ENCODE measurements around the gene ARNT2.

The ARNT2 gene

DNA sequence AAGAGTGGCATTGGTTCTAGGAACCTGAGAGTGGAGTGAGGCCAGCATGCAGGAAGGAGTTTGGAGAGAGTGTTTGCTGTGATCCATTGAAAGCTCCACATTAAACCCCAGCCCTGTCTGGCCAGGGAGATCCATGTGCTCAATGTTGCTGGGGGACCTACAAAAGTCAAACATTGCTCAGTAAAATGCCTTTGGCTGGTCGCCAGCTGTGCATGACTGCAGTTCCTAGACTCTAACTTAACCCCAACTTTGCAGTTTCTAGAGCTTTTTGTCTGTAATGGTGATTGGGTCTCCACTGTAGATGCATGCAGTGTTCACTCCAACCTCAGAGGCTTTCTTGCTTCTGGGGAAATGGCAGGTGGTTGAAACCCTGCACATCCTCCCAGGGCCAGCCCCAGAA, 191.2 kb downstream of the ARNT2 start:
- DNase-seq (ENCODE audit: low read depth): no peak

DNA sequence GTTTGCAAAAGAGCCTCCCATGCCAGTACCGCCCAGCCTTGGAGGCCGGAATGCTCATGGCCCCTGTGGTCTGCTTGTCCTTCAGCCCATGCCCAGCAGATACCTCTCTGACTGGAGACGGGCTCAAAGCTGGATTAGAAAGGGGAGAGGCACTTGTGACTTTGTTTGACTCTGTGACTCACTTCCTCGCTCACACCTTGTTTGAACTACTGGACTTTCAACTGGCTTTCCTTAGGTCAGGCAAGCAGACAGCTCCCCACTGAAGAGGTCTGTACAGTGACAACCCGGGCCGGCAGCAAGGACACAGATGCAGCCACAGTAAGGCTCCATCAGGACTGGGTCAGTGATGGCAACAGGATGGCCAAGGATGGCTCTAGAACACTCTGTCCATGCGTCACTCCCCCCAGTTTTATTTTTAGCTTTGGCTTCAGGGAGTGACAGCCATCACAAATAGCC, 192.4 kb downstream of the ARNT2 start:
- no peak for DNase-seq (ENCODE audit: low read depth)

DNA sequence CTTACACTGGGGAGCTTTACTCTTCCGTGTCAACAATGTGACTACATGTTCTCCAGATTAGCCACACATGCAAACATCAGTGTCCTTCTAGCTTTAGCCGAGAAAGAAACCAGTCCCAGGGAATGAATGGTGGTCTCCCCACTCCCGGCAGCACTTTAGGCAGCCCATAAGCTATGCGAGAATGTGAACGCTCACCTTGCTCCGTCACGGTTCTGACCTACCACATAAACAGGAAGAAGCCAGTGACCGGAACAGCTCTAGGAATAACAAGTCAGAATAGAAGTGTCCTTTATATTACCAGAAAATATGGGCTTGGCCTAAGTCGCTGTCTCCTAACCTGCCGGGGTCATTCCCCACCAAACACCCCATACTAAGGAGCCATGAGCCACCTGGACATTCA, 192.9 kb downstream of the ARNT2 start:
- DNase-seq (ENCODE audit: low read depth): no peak

DNA sequence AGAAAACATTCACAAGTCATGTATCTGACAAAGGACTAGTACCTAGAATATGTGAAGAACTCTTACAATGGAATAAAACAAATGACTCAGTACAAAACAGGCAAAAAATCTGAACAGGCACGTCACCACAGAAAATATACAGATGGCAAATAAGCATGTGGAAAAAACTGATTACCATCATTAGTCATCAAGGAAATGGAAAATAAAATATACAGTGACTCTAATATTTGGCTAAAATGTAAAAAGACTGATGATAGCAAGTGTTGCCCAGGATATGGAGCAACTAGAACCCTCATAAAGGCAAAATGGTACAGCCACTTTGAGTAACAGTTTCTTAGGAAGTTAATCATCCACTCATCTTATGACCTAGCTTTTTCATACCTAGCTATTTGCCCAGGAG, 195.2 kb downstream of the ARNT2 start:
- DNase-seq (ENCODE audit: low read depth): no peak

DNA sequence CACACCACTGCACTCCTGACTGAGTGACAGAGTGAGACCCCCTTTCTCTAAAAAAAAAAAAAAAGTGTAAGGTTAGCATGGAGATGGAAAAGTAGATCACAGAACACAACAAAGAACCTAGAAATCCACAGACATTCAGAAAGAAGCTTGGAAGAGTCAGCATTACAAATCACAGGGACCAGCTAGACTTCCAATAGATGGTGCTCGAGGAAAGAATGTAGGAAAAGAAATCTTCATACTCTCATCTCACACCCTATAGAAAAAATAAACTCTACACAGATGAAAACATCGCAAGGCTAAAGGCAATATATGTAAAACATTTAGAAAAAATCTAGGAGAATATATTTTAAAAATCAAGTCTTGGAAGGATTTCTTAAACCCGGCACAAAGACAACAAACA, 196.4 kb downstream of the ARNT2 start:
- no peak for DNase-seq (ENCODE audit: low read depth)

DNA sequence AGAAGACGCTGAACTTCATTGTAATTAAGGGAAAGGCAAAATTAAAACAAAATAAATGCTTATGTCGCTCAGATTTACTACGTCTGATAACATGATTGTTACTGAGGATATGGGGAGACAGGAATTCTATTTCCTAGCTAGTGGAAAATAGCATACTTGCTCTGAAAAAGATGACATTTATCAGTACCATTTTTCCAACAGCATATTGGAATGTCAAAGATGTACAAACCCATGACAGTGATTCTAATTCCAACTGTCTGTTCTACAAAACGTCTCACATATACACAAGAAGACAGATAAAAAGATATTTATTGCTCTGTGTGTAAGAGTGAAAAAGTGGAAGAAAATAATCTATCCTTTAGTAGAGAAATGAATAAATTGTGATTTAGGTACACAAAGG, 197.1 kb downstream of the ARNT2 start:
- no peak for DNase-seq (ENCODE audit: low read depth)

DNA sequence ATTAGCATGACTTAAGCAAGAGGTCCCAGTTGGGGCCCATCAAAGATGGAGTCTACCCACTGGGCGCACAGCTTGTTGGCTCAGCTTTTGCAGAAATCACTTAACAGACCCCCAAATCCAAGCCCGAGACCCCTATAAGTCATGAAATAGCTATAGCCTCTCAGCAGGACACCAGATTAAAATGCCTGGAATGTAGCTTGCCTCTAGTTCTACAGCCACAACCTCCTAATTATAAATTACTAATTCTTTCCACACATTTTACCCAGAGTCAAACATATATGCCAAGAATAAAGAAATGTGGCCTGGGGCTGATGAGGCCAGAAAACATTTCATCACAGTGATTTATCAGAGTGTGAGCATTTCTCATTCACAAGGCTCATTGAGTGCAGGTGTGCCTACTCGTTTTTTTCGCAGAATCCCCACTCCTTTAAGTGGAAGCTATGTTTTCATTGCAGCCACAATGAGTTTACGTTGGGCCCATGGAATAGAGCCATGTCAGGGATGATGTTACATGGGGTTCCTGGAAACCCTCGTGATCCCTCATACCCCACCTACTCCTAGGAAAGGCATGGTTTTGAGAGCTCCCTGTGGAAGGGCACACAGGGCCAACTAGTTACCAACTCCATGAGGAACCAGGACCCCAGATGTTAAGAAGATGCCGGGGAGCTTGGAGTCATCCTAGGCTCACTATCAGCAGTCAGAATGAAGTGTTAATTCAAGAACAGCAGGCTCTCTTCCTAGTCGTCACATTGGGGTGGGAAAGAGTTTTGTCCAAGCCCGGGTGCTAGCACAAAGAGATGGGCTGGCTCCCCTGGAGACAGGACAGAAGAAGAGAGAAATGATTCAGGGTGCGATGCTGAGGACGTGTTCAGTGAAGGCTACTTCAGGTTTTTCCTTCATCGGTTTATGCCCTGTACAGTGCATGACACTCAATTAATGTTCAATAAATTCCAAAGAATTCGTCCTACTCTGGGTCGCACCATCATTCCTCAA, 200.7 kb downstream of the ARNT2 start:
- no peak for DNase-seq (ENCODE audit: low read depth)

DNA sequence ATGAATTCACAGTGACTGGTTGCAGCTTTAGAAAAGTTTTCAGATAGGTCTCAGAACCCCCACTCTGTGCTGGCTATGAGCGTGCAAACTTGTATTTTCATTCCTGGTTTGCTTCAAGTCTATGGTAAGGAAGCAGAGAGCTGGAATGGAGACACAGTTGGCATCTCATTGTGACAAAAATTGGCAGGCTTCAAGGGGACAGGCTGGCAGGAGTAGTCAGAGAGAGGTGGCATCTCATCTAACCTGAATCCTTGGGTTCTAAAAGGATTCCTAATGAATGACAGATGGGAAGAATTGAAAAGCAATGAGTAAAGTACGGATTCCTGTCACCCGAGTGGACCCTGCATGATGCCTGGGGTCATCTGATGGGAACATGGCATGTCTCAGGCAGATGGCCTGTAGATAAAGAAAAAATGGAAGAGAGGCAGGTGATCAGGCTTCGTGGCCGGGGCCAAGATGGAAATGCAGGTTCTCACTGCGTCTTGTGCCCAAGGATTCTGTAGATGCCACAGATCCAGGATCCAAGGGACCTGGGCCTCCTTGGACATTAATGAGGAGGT, 201.5 kb downstream of the ARNT2 start:
- DNase-seq (ENCODE audit: low read depth): no peak

DNA sequence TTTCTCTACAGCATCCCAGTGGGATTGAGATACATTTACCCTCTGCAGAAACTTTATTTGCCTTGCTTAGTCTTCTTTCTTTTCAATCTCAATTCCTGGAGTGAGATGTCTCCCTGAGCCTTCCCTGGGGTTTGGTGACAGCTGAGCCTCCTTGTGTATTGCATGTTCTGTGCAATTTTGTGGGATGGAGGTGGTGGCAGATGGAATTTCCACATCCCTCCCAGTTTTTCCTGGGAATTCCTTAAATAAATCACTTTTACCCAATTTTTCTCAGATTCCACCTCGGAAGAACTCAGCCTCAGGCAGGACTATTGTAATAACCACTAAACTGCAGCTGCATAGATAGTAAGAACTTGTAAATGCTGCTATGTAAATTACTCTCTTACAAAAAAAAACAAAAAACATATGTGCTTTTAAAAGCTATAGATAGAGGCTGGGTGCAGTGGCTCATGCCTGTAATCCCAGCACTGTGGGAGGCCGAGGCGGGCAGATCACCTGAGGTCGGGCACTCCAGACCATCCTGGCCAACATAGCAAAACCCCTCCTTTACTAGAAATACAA, 202.4 kb downstream of the ARNT2 start:
- DNase-seq (ENCODE audit: low read depth): no peak

DNA sequence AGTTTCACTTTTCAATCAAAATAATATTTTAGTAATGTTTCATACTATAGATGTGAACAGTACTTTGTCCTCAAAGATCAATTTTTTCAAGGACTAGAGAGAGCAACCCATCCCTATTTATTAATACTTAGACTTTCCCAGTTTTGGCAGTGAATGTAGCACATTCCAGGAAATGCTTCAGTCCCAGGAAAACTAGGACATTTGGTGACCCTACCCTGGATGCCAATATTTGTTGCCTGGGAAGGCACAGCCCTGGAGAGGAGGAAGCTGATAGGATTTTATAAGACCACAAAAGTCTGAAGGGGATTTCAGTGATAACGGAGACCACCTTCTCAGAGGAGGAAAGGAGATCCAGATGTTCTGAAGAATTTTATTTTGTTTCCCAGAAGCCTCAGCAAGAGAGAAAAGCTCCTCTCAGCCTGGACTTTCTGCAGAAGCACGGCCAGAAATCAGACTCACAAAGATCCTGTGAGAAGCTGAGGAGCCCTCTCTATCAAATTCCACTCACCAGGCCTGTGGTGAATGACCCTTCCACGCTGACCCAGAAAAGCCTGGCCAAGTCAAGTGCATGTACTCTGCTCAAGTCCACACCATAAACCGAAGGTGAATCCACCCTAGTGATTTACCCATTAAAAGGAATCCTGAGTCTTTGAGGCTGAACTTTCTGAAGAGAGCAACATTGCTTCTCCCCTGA, 203.3 kb downstream of the ARNT2 start:
- DNase-seq (ENCODE audit: low read depth): no peak

DNA sequence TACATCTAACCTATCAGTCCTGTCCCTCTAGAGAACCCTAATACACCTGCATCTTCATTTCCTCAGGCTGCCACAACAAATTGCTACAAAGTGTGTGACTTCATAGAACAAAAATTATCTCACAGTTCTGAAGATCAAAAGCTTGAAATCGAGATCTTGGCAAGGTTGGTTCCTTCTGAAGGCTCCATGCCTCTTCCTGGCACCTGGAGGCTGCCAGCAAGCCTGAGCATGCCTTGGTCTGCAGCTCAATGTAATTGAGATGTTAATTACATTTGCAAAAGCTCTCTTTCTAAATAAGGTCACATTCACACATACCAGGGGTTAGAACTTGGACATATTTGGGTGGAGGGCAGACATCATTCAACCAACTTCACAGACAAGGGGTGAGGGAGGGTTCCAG, 204.5 kb downstream of the ARNT2 start:
- no peak for DNase-seq (ENCODE audit: low read depth)

DNA sequence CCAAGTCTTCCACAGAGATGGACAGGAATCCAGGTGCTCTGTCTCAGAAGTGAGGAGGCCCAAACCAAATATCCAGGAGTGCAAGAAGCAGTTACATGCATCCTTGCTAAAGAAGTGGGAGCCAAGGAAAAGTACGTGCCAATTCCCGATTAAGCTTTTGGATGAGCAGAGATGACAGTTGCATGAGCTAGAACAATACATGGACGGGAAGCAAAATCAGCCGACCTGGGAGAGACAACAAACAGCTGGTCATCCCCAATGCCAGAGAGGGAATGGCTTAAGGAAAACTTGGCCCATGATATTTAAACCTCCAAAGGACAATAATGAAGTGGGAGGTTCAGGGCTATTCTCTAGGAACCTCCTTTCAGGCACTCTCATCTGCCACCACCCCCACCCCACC, 204.9 kb downstream of the ARNT2 start:
- no peak for DNase-seq (ENCODE audit: low read depth)

DNA sequence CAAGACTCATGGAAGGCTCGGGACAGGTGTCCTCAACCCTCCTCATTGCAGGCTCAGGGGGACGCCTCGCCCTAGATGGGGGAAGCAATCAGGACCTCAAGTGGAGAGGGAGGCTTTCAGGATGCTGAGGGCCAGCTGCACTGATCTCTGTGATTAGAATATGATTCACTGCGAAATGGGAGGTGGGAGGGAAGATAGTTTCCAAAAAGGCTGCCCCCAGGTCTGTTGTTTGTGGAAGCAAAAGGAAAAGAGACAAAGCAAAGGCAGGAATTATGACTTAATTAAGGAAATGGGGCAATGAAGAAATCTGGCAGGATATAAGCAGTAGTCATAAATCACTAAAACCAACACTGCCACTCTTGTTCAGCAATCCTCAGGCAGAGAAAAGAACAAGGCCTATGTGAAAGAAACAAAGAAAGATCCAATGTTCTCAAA, 205.3 kb downstream of the ARNT2 start:
- DNase-seq (ENCODE audit: low read depth): no peak

DNA sequence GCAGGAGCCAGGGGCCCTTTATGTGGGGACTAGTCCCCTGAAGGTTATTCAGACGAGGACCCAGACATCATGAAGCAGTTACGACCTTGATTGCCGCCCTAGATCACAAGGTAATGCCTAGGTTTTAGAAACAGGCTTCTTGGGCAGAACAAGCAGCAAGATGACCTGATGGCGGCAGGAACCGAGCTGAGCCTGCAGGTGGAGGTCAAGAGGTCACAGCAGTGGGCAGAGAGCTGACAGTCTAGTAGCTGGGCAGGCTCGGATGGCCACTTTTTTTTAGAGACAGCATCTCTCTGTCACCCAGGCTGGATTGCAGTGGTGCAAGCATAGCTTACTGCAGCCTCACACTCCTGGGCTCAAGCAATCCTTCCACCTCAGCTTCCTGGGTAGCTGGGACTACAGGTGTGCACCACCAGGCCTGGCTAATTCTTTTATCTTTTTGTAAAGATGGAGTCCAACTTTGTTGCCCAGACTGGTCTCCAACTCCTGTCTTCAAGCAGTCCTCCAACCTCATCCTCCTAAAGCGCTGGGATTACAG, 207.4 kb downstream of the ARNT2 start:
- no peak for DNase-seq (ENCODE audit: low read depth)

DNA sequence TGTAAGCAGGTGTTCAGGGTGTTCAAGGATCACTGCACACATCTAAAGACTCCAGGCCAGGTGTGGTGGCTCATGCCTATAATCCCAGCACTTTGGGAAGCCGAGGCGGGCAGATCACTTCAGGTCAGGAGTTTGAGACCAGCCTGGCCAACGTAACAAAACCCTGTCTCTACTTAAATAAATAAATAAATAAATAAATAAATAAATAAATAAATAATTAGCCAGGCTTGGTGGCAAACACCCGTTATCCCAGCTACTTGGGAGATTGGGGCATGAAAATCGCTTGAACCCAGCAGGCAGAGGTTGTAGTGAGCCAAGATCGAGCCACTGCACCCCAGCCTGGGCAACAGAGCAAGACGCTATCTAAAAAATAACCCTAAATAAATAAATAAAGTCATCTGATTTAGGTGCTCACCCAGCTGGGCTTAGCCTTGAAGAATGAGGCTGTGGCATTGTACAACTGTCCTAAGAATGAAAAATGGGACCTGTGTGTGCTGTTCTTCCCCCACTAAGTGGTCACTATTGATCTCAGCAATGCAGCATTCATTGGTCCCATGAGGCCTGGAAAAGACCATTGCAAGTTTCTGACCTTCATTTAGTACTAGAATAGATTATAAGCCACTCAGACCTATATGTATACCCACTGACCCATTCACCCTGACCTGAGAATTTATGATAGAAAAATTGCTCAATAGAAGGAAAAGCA, 208.1 kb downstream of the ARNT2 start:
- no peak for DNase-seq (ENCODE audit: low read depth)

DNA sequence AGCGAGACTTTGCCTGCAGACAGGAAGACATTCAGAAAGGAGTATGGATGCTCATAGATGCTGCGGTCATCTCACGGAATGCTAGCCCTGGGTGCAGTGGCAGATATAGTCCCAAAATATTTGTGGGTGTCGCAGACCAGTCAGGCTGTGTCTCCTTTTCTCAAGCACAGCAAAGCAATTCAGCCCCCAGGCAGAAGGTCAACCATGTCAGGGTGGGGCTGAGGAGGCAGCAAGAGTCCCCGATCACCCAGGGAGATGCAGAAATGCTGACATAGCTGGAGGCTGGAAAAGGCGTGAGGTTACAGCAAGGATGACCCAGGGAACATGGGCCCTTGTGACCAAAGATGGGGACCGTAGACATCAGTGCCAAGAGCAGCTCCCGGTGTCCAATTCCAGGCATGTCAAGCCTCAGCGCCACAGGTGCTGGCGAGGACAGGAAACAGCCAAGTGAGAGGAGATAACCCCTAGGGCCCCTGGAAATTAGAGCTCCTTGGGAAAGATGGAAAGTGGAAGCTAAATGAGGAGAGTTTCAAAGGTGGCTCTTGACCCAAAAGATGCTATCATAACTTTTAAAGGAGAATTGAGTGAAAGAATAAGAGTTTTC, 209.7 kb downstream of the ARNT2 start:
- no peak for DNase-seq (ENCODE audit: low read depth)

DNA sequence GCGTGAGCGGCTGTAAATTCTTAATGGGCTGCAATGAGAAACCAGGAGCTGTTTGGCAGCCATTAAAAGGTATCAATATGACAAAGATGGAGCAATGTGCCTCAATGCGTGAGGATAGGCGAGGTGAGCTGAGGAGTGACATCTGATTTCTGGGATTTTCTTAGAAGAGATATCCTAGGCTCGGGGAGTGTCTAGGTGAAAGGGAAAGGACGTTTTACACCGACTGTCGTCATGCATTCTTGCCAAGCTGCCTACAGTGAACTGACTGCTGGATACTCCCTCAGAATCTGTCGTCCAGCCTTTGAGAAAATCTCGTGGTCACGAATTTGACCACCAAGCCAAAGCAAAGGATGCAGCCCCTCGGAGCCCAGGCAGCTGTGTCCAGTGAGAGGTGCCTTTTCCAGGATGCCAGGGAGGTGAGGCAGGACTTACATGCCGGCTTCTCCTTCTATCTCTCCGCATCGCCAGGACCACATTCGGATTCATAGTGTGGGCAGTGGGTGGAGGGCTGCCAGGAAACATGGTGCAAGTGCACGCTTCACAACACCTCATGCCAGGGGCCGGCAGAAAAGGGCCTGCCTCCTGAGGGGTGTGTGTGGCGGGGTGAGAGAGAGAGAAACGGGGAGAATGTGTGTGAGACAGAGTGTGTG, 210.7 kb downstream of the ARNT2 start:
- no peak for DNase-seq (ENCODE audit: low read depth)

DNA sequence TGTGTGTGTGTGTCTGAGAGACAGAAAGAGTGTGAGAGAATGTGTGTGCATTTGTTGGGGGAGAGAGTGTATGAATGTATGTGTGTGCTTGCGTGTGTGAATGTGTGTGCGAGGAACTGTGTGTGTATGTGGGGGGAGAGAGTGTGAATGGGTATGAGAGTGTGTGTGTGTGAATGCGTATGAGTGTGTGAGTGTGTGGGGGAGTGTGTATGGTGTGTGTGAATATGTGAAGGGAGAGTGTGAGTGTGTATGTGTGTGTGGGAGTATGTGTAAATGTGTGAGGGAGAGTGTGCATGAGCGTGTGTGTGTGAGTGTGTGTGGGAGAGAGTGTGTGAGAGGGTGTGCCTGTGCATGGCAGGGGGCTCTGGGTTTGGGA, 211.2 kb downstream of the ARNT2 start:
- no peak for DNase-seq (ENCODE audit: low read depth)

DNA sequence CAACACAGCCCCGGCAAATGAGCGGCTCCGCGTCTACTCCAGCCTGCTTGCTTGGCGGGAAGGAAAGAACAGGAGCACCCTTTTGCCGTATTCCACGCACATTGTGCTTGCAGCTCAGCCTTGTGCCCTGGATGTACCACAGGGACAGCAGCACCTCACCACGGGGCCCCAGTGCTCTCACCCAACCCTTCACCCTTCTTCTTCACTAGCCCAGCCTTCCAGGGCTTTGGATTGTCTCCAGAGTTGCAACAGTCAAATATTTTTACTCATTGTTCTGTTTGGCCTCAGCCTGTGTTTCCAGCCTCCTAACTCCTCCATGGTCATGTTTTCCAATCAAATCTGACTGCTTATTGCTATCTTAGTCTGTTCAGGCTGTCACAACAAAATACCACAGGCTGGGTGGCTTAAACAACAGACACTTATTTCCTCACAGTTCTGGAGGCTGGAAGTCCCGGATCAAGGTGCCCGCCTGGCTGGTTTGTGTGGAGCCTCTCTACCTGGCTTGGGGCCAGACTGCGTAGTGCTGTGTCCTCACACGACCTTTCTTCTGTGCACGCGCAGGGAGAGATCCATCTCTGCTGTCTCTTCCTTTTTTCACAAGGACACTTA, 211.7 kb downstream of the ARNT2 start:
- no peak for DNase-seq (ENCODE audit: low read depth)

DNA sequence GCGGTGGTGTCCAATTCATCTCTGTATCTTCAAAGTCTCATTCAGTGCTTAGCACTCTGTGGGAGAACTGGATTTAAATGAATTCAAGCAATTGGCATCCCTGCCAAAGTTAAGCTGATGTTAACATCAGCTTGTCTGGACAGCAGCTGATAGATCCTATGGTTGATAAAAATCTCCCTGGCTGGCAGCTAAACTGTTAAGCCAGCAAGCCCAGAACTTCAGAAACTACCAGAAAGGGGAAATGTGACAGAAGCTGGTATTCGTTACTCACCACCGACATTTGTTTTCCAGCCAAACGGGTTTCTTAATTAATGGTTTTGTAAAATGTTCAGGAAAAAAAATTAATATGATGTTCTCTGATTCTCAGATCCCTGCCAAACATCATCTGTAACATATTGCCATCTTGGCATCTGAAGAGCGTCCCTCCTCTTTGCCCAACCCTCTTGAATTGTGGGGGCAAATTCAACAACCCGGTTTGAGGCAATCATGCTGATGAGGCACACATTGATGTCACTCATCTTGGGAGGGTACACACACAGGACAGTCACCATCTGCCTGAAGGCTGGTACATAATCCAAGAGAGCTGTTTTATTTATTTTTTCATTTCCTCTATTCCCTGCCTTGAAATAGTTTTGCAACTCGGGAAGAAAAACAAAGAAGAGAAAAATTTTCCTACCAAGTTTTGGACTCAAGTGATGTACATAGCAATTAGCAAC, 214.7 kb downstream of the ARNT2 start:
- DNase-seq (ENCODE audit: low read depth): no peak

Data from activated T-helper 1 cell treated with Interleukin-2 at 50 U/mL for 16 hours (primary cell).